NCI-H146 (cell line): ENCODE results near the gene BBOX1.
"Not testable (repeated sequence)": the region's sequence is repeated elsewhere in the genome, so short reads cannot be mapped to it uniquely, and the experiment has no call there.

Experiments
- DNase-seq: peaks from one replicate; lab custom pipeline; 2025; lab: John Stamatoyannopoulos, UW

Gene BBOX1

DNA sequence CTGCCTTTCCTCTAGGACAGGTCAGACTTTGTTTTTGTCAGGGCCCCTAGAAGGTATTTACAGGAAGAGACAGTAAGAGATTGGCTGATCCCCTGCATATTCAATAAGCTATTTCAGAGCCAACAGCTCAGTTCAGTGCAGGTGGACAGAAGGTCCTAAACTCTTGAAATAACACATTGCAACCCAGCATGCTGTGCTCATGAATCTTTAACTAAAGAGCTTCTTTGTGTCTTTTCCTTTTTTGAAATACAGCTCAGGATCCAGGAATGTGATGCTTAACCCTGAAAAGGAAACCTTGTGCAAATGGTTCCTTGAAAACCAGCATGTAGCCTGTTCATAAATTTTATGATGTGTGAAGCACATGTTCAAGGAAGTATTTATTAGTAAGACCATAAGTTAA is 43.9 kb downstream of the BBOX1 start:
- DNase-seq, result no peak

DNA sequence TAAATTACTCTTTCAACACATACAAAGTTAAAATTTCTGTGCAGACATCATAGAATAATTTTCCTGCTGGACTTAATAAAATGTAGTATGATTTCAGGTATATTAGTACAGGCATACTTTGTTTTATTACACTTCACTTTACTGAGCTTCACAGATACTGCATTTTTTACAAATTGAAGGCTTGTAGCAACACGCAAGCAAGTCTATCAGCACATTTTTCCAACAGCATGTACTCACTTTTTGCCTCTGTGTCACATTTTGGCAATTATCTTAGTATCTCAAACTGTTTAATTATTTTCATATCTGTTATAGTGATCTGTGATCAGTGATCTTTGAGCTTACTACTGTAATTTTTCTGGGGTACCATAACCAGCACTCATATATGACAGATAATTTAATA is 44.5 kb downstream of the BBOX1 start:
- DNase-seq, result no peak

DNA sequence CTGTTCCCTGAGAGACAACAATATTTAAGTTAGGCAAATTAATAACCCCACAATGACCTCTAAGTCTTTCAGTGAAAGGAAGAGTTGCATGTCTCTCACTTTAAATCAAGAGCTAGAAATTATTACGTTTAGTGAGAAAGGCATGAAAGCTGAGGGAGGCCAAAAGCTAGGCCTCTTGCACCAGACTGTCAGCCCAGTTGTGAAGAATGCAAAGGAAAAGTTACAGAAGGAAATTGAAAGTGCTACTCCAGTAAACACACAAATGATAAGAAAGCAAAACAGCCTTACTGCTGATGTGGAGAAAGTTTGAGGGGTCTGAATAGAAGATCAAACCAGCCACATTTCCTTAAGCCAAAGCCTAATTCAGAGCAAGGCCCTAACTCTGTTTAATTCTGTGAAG is 45.0 kb downstream of the BBOX1 start:
- DNase-seq, result no peak

DNA sequence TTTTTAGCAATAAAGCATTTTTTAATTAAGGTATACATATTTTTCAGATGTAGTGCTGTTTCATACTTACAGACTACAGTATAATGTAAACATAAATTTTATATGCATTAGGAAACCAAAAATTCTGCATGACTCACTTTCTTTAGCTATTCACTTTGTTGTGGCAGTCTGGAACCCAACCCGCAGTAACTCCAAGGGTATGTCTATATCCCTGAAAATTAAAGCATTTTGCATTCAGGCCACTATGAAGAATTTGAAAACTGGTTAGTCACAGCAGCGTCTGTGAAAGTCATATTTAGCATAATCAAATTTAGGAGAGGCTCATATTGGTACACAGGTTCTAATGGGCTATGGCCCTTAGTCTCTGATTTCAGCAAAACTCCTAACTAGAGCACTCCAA is 46.8 kb downstream of the BBOX1 start:
- no peak for DNase-seq

- DNase-seq, result no peak
Observed at GRCh38 chr11:27088353-27088752, 47.7 kb downstream of the BBOX1 start.

GRCh38 chr11:27089746-27090145 is 49.1 kb downstream of the BBOX1 start:
- no peak for DNase-seq

GRCh38 chr11:27090357-27090948 is 49.8 kb downstream of the BBOX1 start:
- DNase-seq, result not testable (repeated sequence)

DNA sequence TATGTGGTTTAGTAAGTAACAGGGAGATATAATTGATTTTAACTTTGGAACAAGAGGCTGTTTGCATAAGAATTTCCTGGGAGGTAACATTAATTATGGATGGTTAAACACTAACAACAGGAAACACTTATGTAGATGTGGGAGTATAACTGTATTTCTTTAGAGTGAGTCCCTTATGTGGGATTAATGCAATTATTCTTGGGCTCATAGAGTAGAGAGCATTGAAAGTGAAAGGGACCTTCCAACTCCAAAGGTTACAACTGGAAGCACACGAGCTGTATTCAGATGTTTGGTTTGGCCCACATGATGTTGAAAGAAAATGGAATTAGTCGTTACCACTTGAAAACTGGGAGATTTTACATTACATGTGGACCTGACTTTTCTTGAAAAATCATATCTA is 53.5 kb downstream of the BBOX1 start:
- DNase-seq, result no peak

- no peak for DNase-seq
Observed at GRCh38 chr11:27095059-27095458, 54.4 kb downstream of the BBOX1 start.

DNA sequence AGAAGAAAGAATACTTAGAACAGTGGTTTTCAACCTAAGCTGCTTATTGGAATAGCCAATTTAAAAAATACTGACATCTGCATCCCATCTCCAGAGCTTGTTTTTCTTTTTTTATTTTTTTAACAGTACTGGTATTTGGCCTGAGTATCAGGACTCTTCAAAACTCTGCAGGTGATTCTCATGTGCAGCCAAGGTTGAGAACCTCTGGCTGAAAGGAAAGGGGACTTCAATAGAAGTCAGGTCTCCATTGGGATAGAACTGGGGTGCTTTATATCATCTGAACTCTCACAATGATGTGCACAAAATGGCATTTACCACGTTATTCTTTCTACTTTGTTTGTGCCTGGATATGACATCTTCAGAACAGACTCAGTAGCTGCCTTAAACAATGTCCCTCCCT is 55.3 kb downstream of the BBOX1 start:
- no peak for DNase-seq

DNA sequence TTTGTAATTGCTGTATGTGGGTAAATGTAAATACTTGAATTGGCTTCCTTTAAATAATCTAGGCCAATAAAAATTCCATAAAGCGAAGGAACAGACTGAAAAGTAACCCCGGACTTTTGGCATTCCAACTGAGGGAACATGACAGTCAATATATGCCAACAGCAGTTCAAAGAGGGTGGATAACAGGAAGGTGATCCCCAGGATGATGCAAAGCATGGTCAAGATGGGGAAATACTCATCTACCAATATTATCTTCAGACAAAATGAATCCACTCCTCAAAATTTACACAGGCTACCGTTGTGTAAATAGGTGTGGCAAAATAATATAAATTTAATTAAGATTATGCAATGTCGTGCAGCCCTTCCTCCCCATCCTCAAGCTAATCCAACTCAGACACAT is 56.9 kb downstream of the BBOX1 start:
- DNase-seq, result no peak

DNA sequence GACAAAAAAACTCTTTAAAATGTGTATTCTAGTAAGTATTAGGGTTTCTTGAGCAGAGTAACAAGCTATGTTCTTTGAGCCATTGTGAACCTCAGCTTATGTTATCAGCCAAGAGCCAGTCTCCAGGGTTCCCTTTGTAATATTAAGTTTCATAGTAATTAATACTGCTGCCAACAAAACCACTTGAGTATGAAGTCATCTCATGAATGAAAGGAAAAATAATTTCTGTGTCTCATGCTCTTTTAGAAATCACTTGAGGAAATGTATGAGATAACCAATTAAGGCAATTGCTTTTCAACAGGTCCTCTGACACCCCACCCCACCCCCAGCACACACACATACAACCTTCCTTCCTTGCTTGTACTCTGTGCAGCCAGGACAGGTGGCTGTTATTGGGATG is 59.9 kb downstream of the BBOX1 start:
- DNase-seq, result no peak

GRCh38 chr11:27107548-27107947 is 66.9 kb downstream of the BBOX1 start:
- DNase-seq, result no peak

DNA sequence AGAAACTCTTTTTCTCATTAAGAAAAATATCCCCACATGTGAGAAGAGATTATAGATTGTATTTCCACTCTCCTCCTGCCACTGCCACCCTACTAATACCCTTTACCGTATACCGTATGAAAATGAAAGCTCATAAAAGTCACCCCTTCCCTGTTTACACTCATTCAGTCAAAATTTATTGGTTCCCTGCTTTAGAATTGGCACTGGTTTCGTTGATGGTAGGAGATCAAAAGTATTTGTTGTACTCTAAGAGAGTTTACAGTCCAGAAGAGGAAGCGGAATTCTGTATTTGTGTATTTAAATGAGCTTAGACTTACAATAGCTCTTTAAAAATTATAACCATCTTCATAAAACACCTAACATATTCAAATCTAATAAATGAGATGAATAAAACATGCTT is 68.2 kb downstream of the BBOX1 start:
- DNase-seq, result no peak

- no peak for DNase-seq
Observed at GRCh38 chr11:27111896-27112295, 71.3 kb downstream of the BBOX1 start.

GRCh38 chr11:27112946-27113345 is 72.3 kb downstream of the BBOX1 start:
- DNase-seq, result no peak

- DNase-seq, result no peak
Observed at GRCh38 chr11:27115051-27115650, 74.5 kb downstream of the BBOX1 start.

GRCh38 chr11:27116684-27117083 is 76.1 kb downstream of the BBOX1 start:
- no peak for DNase-seq

- DNase-seq, result no peak
Observed at GRCh38 chr11:27118371-27118770, 77.8 kb downstream of the BBOX1 start.

DNA sequence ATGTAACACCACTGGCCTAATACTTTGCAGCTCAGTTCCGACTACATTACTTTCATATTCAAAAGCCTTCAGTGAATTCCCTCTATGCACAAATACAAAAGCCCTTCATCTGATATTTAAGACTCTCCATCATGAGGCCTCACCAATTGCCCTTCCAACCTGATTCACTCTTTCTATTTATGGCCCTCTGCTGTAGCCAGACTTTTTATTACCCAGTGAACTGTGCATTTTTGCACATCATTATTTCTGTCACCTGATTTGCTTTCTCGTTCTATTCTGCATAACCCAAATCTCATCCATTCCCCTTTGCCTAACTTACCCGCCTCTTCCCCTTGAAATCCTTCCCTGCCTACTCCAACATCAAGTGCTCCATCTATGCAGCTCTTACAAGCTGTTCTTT is 78.3 kb downstream of the BBOX1 start:
- DNase-seq, result no peak

GRCh38 chr11:27119396-27119795 is 78.8 kb downstream of the BBOX1 start:
- DNase-seq, result no peak

GRCh38 chr11:27120211-27120610 is 79.6 kb downstream of the BBOX1 start:
- DNase-seq, result no peak

DNA sequence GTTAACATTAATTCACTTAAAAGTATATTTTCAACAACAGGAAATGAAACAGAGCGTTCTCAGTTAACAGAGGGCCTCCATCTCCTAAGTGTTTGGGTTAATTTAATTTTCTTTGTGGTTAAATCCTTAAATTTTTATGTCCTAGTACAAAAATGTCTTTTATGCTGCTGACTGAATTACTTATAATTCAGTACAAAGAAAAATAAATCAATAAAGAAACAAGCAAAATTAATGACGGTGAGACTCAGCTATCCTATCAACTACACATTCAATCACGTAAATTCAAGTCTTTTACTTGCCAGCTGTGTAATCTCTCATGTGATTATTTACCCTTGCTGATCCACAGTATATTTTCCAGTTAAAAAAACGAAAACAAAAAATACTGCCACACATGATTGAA is 81.4 kb downstream of the BBOX1 start:
- DNase-seq, result no peak

- no peak for DNase-seq
Observed at GRCh38 chr11:27124514-27125264, 84.1 kb downstream of the BBOX1 start.
